GM18517 (cell line): ENCODE data around the gene FAM149B1.
A peak's percentile ranks its signal among the peaks of the same experiment; 100 is the strongest.
"Not testable (repeated sequence)": the region's sequence is repeated elsewhere in the genome, so short reads cannot be mapped to it uniquely, and the experiment has no call there.

Experiments used
- ATAC-seq: cut with Tn5 transposase; IDR thresholded peaks from one replicate; pipeline ENCODE4 v1.9.1; 2021; ENCODE audit warnings: mild to moderate bottlenecking, moderate library complexity; ENCODE audit not compliant: unreplicated experiment

Gene FAM149B1

GRCh38 chr10:73167783-73168464, at the start of gene FAM149B1, which contains the start of gene ECD:
Gene FAM149B1 (plus strand): TSS chr10:73168119. CDS start chr10:73168340, 221 bp downstream.
Gene ECD (minus strand): TSS chr10:73168008. CDS start chr10:73163937, 4,071 bp downstream.
- ATAC-seq, result peak; percentile 77

- no peak for ATAC-seq
Observed at GRCh38 chr10:73119457-73119856, 48.5 kb upstream of the FAM149B1 start.

- no peak for ATAC-seq
Observed at GRCh38 chr10:73119952-73120351, 48.0 kb upstream of the FAM149B1 start.

- no peak for ATAC-seq
Observed at GRCh38 chr10:73126343-73126742, 41.6 kb upstream of the FAM149B1 start.

GRCh38 chr10:73131301-73131700, 36.6 kb upstream of the FAM149B1 start:
- ATAC-seq, result no peak

- ATAC-seq, result no peak
Observed at GRCh38 chr10:73131913-73132686, 35.8 kb upstream of the FAM149B1 start.

- no peak for ATAC-seq
Observed at GRCh38 chr10:73134727-73135126, 33.2 kb upstream of the FAM149B1 start.

GRCh38 chr10:73136627-73137026, 31.3 kb upstream of the FAM149B1 start:
- no peak for ATAC-seq

GRCh38 chr10:73139251-73139650, 28.7 kb upstream of the FAM149B1 start:
- ATAC-seq, result no peak

GRCh38 chr10:73141603-73142002, 26.3 kb upstream of the FAM149B1 start:
- no peak for ATAC-seq

- ATAC-seq, result not testable (repeated sequence)
Observed at GRCh38 chr10:73150633-73151413, 17.1 kb upstream of the FAM149B1 start.

- ATAC-seq, result no peak
Observed at GRCh38 chr10:73152009-73152408, 15.9 kb upstream of the FAM149B1 start.

GRCh38 chr10:73156054-73156453, 11.9 kb upstream of the FAM149B1 start:
- ATAC-seq, result no peak

GRCh38 chr10:73159038-73159648, 8.8 kb upstream of the FAM149B1 start:
- no peak for ATAC-seq

GRCh38 chr10:73161079-73161478, 6.8 kb upstream of the FAM149B1 start:
- no peak for ATAC-seq

- no peak for ATAC-seq
Observed at GRCh38 chr10:73161662-73162061, 6.3 kb upstream of the FAM149B1 start.

- no peak for ATAC-seq
Observed at GRCh38 chr10:73163096-73163495, 4.8 kb upstream of the FAM149B1 start.

GRCh38 chr10:73166972-73167371, 947 bp upstream of the FAM149B1 start:
- ATAC-seq, result no peak

GRCh38 chr10:73167458-73167782, 499 bp upstream of the FAM149B1 start:
- ATAC-seq, result no peak

GRCh38 chr10:73168465-73168803, 515 bp downstream of the FAM149B1 start:
- ATAC-seq, result peak; percentile 30

GRCh38 chr10:73169320-73169719, 1.4 kb downstream of the FAM149B1 start:
- no peak for ATAC-seq
